CD14-positive monocyte (primary cell): Measurements from ENCODE around the gene NPL. TPM values are rescaled to one million over a fixed set of nuclear protein-coding genes. Genes with fewer than 3 reads are reported as not detected.

ENCODE experiments used
- DNase-seq, 3 donors: peaks; one replicate each; pipeline ENCODE4 v3.0.0-alpha.2; 2011 to 2022
- H2AFZ ChIP-seq: 2 replicates; pipeline ENCODE4 v1.6.0; 2012; ENCODE audit warnings: mild to moderate bottlenecking, low read depth, low read length, inconsistent platforms; ENCODE audit not compliant: insufficient read depth, poor library complexity, severe bottlenecking
- H3K27ac ChIP-seq, 2 donors: 1 replicate in 1 of 2; 2 replicates in 1 of 2; pipeline ENCODE4 v1.5.1; 2012 to 2013; ENCODE audit warnings: low read length in 2 of 2, control low read depth in 1 of 2, inconsistent platforms in 1 of 2, low read depth in 1 of 2, mild to moderate bottlenecking in 1 of 2
- H3K27me3 ChIP-seq, 2 donors: one replicate each; pipeline versions ENCODE4 v1.6.0 to v1.6.1; 2011 to 2013; ENCODE audit warnings: low read length in 2 of 2; ENCODE audit not compliant: control insufficient read depth in 2 of 2, insufficient read depth in 2 of 2
- H3K36me3 ChIP-seq, 2 donors: replicated peaks in 1 of 2; 1 replicate in 1 of 2; 2 replicates in 1 of 2; pipeline versions ENCODE4 v1.5.1 to v1.6.1; 2012 to 2013; ENCODE audit warnings: low read length in 2 of 2, control low read depth in 1 of 2, inconsistent platforms in 1 of 2, mild to moderate bottlenecking in 1 of 2; ENCODE audit not compliant: insufficient read depth in 2 of 2, control insufficient read depth in 1 of 2
- H3K4me1 ChIP-seq, 2 donors: 1 replicate in 1 of 2; 2 replicates in 1 of 2; pipeline versions ENCODE4 v1.5.1 to v1.6.1; 2012 to 2013; ENCODE audit warnings: low read length in 2 of 2, control low read depth in 1 of 2, inconsistent platforms in 1 of 2, mild to moderate bottlenecking in 1 of 2, moderate library complexity in 1 of 2; ENCODE audit not compliant: insufficient read depth in 2 of 2, control insufficient read depth in 1 of 2
- H3K4me2 ChIP-seq: replicated peaks from 2 replicates; pipeline ENCODE3; 2012; ENCODE audit warnings: low read length, moderate library complexity, mild to moderate bottlenecking; ENCODE audit not compliant: poor library complexity, severe bottlenecking; ENCODE audit errors: extremely low read depth
- H3K4me3 ChIP-seq, 3 experiments: fragments of 200-600 bp in 1 of 3; sonication (generic) in 1 of 3; replicated peaks in 1 of 3; 1 replicate in 2 of 3; 2 replicates in 1 of 3; pipeline ENCODE4 v1.5.1; 2011 to 2013; ENCODE audit warnings: low read length in 3 of 3, mild to moderate bottlenecking in 3 of 3, control low read depth in 2 of 3, low read depth in 2 of 3, inconsistent platforms in 1 of 3, moderate library complexity in 1 of 3
- H3K79me2 ChIP-seq: 2 replicates; pipeline ENCODE4 v1.6.0; 2012; ENCODE audit warnings: mild to moderate bottlenecking, control low read depth, inconsistent platforms, low read length, moderate library complexity; ENCODE audit not compliant: insufficient read depth
- H3K9ac ChIP-seq: 2 replicates; pipeline ENCODE4 v1.6.0; 2017; ENCODE audit warnings: low read length, mild to moderate bottlenecking; ENCODE audit not compliant: insufficient read depth, poor library complexity, severe bottlenecking
- H3K9me3 ChIP-seq, 2 donors: replicated peaks in 1 of 2; 1 replicate in 1 of 2; 2 replicates in 1 of 2; pipeline versions ENCODE4 v1.5.1 to v1.6.1; 2012 to 2013; ENCODE audit warnings: low read length in 2 of 2, control low read depth in 1 of 2; ENCODE audit not compliant: control insufficient read depth in 1 of 2, insufficient read depth in 1 of 2
- H4K20me1 ChIP-seq: 2 replicates; pipeline ENCODE4 v1.6.0; 2012; ENCODE audit warnings: mild to moderate bottlenecking, low read length, control low read depth, moderate library complexity; ENCODE audit not compliant: insufficient read depth
- H3K27ac Mint-ChIP-seq, 7 donors: one replicate each; pipeline ENCODE4 v1.8.0; 2020; ENCODE audit warnings: mild to moderate bottlenecking in 7 of 7, mixed read lengths in 7 of 7, moderate library complexity in 6 of 7, inconsistent platforms in 2 of 7
- H3K27me3 Mint-ChIP-seq, 3 donors: one replicate each; pipeline ENCODE4 v1.8.0; 2021 to 2022; ENCODE audit warnings: low read depth in 3 of 3, mild to moderate bottlenecking in 3 of 3, mixed read lengths in 3 of 3, moderate library complexity in 3 of 3, inconsistent platforms in 1 of 3
- H3K36me3 Mint-ChIP-seq, 2 donors: one replicate each; pipeline ENCODE4 v1.8.0; 2020; ENCODE audit warnings: mixed read lengths in 2 of 2, inconsistent platforms in 1 of 2, mild to moderate bottlenecking in 1 of 2
- H3K4me1 Mint-ChIP-seq: one replicate; pipeline ENCODE4 v1.8.0; 2020; ENCODE audit warnings: mild to moderate bottlenecking, mixed read lengths
- H3K4me3 Mint-ChIP-seq, 2 donors: one replicate each; pipeline ENCODE4 v1.8.0; 2020; ENCODE audit warnings: mild to moderate bottlenecking in 2 of 2, mixed read lengths in 2 of 2, moderate library complexity in 1 of 2
- H3K9me3 Mint-ChIP-seq, 7 donors: one replicate each; pipeline ENCODE4 v1.8.0; 2020 to 2022; ENCODE audit warnings: mixed read lengths in 7 of 7, mild to moderate bottlenecking in 6 of 7, moderate library complexity in 6 of 7, inconsistent platforms in 2 of 7
- WGBS: methylation state at CpG from one replicate; pipeline ENCODE4 v1.1.5; 2013; ENCODE audit warnings: missing lambda C conversion rate; ENCODE audit not compliant: insufficient coverage; 5-methylcytosine and 5-hydroxymethylcytosine counted together
- intact Hi-C, 2 donors: fragments of 100-400 bp; cut with micrococcal nuclease; formaldehyde crosslinking; loops; one replicate each; pipeline versions ENCODE4 v1.15.0 to v1.15.1; 2023
- polyA plus RNA-seq, 3 donors: library from polyadenylated mRNA; depleted of rRNA in 1 of 3; unstranded in 2 of 3; stranded (reverse) in 1 of 3; fragments of 300-500 nt in 2 of 3; fragments of >200 nt in 1 of 3; fragmentation: Illumina TruSeq in 2 of 3; gene quantifications; 1 replicate in 2 of 3; 2 replicates in 1 of 3; pipeline ENCODE4 v1.2.3, GENCODE V29; 2012 to 2021
- TF ChIP-seq, protein P1 (sequence below): fragments of 200-600 bp; IDR thresholded peaks from one replicate; pipeline ENCODE4 v1.8.0; 2022; ENCODE audit warnings: antibody characterized with exemption, mild to moderate bottlenecking

Gene NPL
- polyA plus RNA-seq, 3 donors, result 56.6 to 127 (median 127) TPM

DNA sequence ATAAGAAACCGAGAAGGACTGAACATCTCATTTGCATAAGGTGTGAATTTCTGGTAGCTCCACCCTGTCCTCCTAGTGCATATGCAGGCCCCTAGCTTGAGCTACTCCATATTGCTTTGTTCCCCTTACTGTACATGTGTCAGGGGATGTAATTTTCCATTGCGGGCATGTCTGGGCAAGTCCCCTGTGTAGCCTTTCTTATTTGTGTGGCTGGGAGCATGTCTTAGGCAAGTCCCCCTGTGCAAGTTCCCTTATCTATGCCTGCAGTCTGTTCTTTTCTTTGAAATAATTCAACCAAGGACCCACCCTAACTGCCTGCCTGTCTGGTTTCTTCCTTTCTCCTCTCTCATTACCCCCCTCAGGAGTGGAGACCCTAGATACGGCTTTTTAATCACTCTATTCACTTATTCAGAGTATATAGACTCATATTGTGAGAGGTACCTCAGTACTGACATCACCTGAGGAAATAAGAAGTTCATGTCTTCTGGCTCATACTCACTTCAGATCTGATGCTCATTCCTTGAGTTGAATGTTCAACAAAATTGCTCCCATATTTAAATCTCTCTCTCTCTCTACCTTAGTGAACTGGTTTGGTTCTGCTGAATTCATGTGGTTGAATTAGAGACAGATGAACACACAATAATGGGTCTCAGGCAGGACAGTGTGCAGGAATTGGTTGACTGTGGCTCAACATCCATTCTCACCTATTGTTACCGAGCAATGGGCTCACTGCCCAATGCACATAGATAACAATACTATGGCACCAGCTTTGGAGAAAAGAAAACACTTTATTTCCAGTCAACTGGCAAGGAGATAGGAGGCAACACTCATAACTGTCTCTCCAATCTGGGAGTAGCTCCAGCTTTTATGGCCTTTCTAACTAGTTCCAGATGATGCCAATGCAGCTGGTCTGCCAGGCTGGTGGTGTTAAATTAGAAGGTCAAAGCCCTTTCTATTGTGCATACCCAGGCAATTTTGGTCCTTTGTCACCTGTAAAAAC lies 27.9 kb upstream of the NPL start:
- Histone ChIP-seq H3K79me2 (no peaks in the 10 kb centered on the region), H3K4me2 (no peak overlapping the region), H4K20me1 (no peaks in the 10 kb centered on the region), H3K9ac (no peak overlapping the region), H3K27me3 (peaks cover 0 to 3% of the 10 kb centered on the region in 2 donors), H2AFZ (no peak overlapping the region), H3K36me3 (no peaks in the 10 kb centered on the region), H3K4me1 (no peaks in the 10 kb centered on the region), H3K9me3 (peaks cover 0 to 2% of the 10 kb centered on the region in 2 donors), H3K4me3 (no peak overlapping the region), H3K27ac (no peak overlapping the region)
- Mint-ChIP-seq H3K27ac (no peak overlapping the region), H3K4me1 (peaks cover under 1% of the 10 kb centered on the region), H3K9me3 (peaks cover 0 to 8% (median 0%) of the 10 kb centered on the region in 7 donors), H3K36me3 (no peaks in the 10 kb centered on the region), H3K27me3 (peaks cover 3 to 9% (median 4%) of the 10 kb centered on the region in 3 donors), H3K4me3 (no peak overlapping the region)
- intact Hi-C loops, result no loop called here
- TF ChIP-seq, protein P1, sequence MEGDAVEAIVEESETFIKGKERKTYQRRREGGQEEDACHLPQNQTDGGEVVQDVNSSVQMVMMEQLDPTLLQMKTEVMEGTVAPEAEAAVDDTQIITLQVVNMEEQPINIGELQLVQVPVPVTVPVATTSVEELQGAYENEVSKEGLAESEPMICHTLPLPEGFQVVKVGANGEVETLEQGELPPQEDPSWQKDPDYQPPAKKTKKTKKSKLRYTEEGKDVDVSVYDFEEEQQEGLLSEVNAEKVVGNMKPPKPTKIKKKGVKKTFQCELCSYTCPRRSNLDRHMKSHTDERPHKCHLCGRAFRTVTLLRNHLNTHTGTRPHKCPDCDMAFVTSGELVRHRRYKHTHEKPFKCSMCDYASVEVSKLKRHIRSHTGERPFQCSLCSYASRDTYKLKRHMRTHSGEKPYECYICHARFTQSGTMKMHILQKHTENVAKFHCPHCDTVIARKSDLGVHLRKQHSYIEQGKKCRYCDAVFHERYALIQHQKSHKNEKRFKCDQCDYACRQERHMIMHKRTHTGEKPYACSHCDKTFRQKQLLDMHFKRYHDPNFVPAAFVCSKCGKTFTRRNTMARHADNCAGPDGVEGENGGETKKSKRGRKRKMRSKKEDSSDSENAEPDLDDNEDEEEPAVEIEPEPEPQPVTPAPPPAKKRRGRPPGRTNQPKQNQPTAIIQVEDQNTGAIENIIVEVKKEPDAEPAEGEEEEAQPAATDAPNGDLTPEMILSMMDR, result no peak
- 83% methylated on average over 1 of the region's 4 CpGs for WGBS
- no peak for DNase-seq

DNA sequence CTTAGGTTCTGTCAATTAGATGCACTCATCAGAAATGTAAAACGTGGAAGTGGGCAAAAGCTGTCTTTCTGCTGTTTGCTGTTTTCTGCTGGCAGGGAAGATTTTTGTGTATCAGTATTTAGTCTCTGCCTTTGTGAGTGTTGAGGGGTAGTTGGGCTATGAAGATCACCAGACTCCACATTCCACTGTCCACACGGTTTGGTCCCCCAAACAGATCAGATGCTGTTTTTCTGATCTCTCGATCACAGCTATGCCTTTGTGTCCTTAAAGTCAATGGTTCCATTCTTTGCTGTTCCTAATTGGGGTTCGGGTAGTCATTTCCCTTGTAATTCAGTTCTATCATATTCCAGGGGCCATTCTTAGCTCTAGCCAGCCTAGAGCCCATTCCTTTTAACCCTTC lies 27.0 kb upstream of the NPL start:
- intact Hi-C loops, result no loop called here
- H3K9ac ChIP-seq, result no peak overlapping the region
- Mint-ChIP-seq H3K4me3 (no peak overlapping the region), H3K27ac (no peak overlapping the region), H3K27me3 (peaks cover 3 to 13% (median 6%) of the 10 kb centered on the region in 3 donors), H3K9me3 (peaks cover 0 to 8% (median 0%) of the 10 kb centered on the region in 7 donors), H3K36me3 (no peaks in the 10 kb centered on the region), H3K4me1 (peaks cover 2% of the 10 kb centered on the region)
- TF ChIP-seq, protein P1, result no peak
- peaks cover 0 to 3% of the 10 kb centered on the region in 2 donors for H3K27me3 ChIP-seq
- no peak overlapping the region for H3K4me2 ChIP-seq
- H3K9me3 ChIP-seq, result peaks cover 0 to 2% of the 10 kb centered on the region in 2 donors
- 93% methylated on average over 3 of the region's 4 CpGs for WGBS
- no peak for DNase-seq
- no peak overlapping the region for H3K4me3 ChIP-seq
- H3K27ac ChIP-seq, result no peak overlapping the region
- no peak overlapping the region for H2AFZ ChIP-seq
- H4K20me1 ChIP-seq, result no peaks in the 10 kb centered on the region
- H3K79me2 ChIP-seq, result no peaks in the 10 kb centered on the region
- H3K4me1 ChIP-seq, result no peaks in the 10 kb centered on the region
- H3K36me3 ChIP-seq, result no peaks in the 10 kb centered on the region
